AG08396 (cell line): ENCODE data around the gene SPATA21.

Experiments
- DNase-seq: peaks from one replicate; pipeline ENCODE4 v3.0.0; 2012; ENCODE audit warnings: low spot score, mixed read lengths

The SPATA21 gene

GRCh38 chr1:16450863-16451481 is 13.7 kb upstream of the SPATA21 start:
- DNase-seq: no peak

- DNase-seq: no peak
Measured at GRCh38 chr1:16449666-16450065, 12.4 kb upstream of the SPATA21 start.

GRCh38 chr1:16449065-16449464 is 11.8 kb upstream of the SPATA21 start:
- DNase-seq: no peak

GRCh38 chr1:16447641-16448040 is 10.4 kb upstream of the SPATA21 start:
- no peak for DNase-seq

- DNase-seq: no peak
Measured at GRCh38 chr1:16446116-16446515, 8.9 kb upstream of the SPATA21 start.

- DNase-seq: no peak
Measured at GRCh38 chr1:16445052-16445451, 7.8 kb upstream of the SPATA21 start.

- no peak for DNase-seq
Measured at GRCh38 chr1:16443975-16444770, 6.9 kb upstream of the SPATA21 start.

GRCh38 chr1:16442941-16443340 is 5.7 kb upstream of the SPATA21 start:
- DNase-seq: no peak

- no peak for DNase-seq
Measured at GRCh38 chr1:16442265-16442664, 5.0 kb upstream of the SPATA21 start.

GRCh38 chr1:16441282-16441665 is 4.0 kb upstream of the SPATA21 start:
- DNase-seq: peak; percentile 29

- peak; percentile 94 for DNase-seq
Measured at GRCh38 chr1:16440470-16441281, 3.5 kb upstream of the SPATA21 start, which contains the start of gene NECAP2. Gene NECAP2 (plus strand): TSS chr1:16440724. CDS start chr1:16440762, 38 bp downstream.

GRCh38 chr1:16440131-16440469 is 2.9 kb upstream of the SPATA21 start:
- no peak for DNase-seq

GRCh38 chr1:16438924-16439323 is 1.7 kb upstream of the SPATA21 start:
- no peak for DNase-seq

- DNase-seq: no peak
Measured at GRCh38 chr1:16438516-16438915, 1.3 kb upstream of the SPATA21 start.

- DNase-seq: no peak
Measured at GRCh38 chr1:16434501-16434900, 2.7 kb downstream of the SPATA21 start.

GRCh38 chr1:16434007-16434406 is 3.2 kb downstream of the SPATA21 start:
- no peak for DNase-seq

GRCh38 chr1:16433030-16433429 is 4.2 kb downstream of the SPATA21 start:
- no peak for DNase-seq

- no peak for DNase-seq
Measured at GRCh38 chr1:16430606-16431005, 6.6 kb downstream of the SPATA21 start.

GRCh38 chr1:16425125-16426025 is 11.8 kb downstream of the SPATA21 start:
- no peak for DNase-seq

GRCh38 chr1:16422041-16422440 is 15.2 kb downstream of the SPATA21 start:
- DNase-seq: no peak

GRCh38 chr1:16421201-16421600 is 16.0 kb downstream of the SPATA21 start:
- DNase-seq: no peak
